GM19043 (cell line): ENCODE results near the gene HK1.

ENCODE experiments used
- ATAC-seq: cut with Tn5 transposase; IDR thresholded peaks from one replicate; pipeline ENCODE4 v1.9.1; 2021; ENCODE audit warnings: low read depth; ENCODE audit not compliant: unreplicated experiment

HK1 gene

GRCh38 chr10:69414036-69415018 lies 136.0 kb downstream of the HK1 start:
- no peak for ATAC-seq

GRCh38 chr10:69415049-69415448 lies 136.8 kb downstream of the HK1 start:
- ATAC-seq: no peak

- no peak for ATAC-seq
These were observed 137.7 kb downstream of the HK1 start for GRCh38 chr10:69415951-69416350.

- ATAC-seq: no peak
These were observed 138.4 kb downstream of the HK1 start, which contains the start of gene TACR2 for GRCh38 chr10:69416695-69417094. TSS of gene TACR2 (minus strand) at chr10:69416918. CDS start at chr10:69416323, 595 bp downstream.

- no peak for ATAC-seq
These were observed 139.2 kb downstream of the HK1 start for GRCh38 chr10:69417542-69417941.

GRCh38 chr10:69418052-69418752 lies 139.9 kb downstream of the HK1 start:
- no peak for ATAC-seq

GRCh38 chr10:69419096-69419743 lies 140.9 kb downstream of the HK1 start:
- no peak for ATAC-seq

GRCh38 chr10:69419744-69420126 lies 141.4 kb downstream of the HK1 start:
- ATAC-seq: no peak

GRCh38 chr10:69421611-69422308 lies 143.5 kb downstream of the HK1 start:
- ATAC-seq: no peak

- ATAC-seq: no peak
These were observed 144.4 kb downstream of the HK1 start for GRCh38 chr10:69422676-69423075.

GRCh38 chr10:69425041-69425440 lies 146.7 kb downstream of the HK1 start:
- ATAC-seq: no peak

- ATAC-seq: no peak
These were observed 147.4 kb downstream of the HK1 start for GRCh38 chr10:69425511-69426298.

GRCh38 chr10:69426376-69426727 lies 148.1 kb downstream of the HK1 start:
- ATAC-seq: no peak

- no peak for ATAC-seq
These were observed 149.9 kb downstream of the HK1 start for GRCh38 chr10:69428165-69428564.

- ATAC-seq: no peak
These were observed 155.9 kb downstream of the HK1 start for GRCh38 chr10:69434169-69434568.

GRCh38 chr10:69434926-69435325 lies 156.6 kb downstream of the HK1 start:
- no peak for ATAC-seq

- no peak for ATAC-seq
These were observed 157.7 kb downstream of the HK1 start for GRCh38 chr10:69435966-69436520.

GRCh38 chr10:69437321-69438259 lies 159.3 kb downstream of the HK1 start:
- no peak for ATAC-seq
